HL-60 (cell line): Measurements from ENCODE around the gene LAMA4.

Source experiments
- GABPA ChIP-seq: IDR thresholded peaks from 2 replicates; pipeline ENCODE4 v1.6.1; 2012; ENCODE audit warnings: low read depth
- POLR2AphosphoS5 ChIP-seq: IDR thresholded peaks from 2 replicates; pipeline ENCODE4 v1.6.1; 2012; ENCODE audit warnings: low read depth
- SPI1 ChIP-seq: IDR thresholded peaks from 2 replicates; pipeline ENCODE4 v1.6.1; 2012; ENCODE audit warnings: low read depth, mild to moderate bottlenecking, borderline replicate concordance
- TF ChIP-seq, protein P1 (sequence below): IDR thresholded peaks from one replicate; pipeline ENCODE4 v1.5.1; 2011; ENCODE audit warnings: low read length, control low read depth, inconsistent platforms; ENCODE audit not compliant: insufficient read depth
- TF ChIP-seq, protein P2 (sequence below): IDR thresholded peaks from 2 replicates; pipeline ENCODE4 v1.6.1; 2012; ENCODE audit warnings: low read depth; ENCODE audit not compliant: insufficient replicate concordance

DNA sequence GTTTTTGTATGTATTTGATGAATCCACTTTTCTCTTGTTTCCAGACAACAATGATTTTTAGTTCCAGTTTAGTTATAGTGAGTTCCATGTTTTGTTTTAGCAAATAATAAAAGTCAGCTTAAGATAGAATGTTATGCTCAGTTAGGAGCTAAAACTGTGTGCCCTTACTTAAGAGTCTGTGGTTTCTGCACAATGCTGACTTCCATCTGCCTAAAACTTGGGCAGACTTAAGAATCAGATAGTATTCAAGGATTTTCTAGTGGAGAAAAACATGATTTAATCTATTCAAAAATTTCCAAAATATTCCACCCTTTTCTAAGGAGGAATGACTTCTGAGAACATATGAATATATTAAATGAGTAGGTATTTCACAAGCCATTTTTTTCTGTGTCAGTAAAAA is 32.8 kb downstream of the LAMA4 start:
- TF ChIP-seq, protein P1, sequence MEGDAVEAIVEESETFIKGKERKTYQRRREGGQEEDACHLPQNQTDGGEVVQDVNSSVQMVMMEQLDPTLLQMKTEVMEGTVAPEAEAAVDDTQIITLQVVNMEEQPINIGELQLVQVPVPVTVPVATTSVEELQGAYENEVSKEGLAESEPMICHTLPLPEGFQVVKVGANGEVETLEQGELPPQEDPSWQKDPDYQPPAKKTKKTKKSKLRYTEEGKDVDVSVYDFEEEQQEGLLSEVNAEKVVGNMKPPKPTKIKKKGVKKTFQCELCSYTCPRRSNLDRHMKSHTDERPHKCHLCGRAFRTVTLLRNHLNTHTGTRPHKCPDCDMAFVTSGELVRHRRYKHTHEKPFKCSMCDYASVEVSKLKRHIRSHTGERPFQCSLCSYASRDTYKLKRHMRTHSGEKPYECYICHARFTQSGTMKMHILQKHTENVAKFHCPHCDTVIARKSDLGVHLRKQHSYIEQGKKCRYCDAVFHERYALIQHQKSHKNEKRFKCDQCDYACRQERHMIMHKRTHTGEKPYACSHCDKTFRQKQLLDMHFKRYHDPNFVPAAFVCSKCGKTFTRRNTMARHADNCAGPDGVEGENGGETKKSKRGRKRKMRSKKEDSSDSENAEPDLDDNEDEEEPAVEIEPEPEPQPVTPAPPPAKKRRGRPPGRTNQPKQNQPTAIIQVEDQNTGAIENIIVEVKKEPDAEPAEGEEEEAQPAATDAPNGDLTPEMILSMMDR = no peak
- TF ChIP-seq POLR2AphosphoS5 = no peak
- TF ChIP-seq, protein P2, sequence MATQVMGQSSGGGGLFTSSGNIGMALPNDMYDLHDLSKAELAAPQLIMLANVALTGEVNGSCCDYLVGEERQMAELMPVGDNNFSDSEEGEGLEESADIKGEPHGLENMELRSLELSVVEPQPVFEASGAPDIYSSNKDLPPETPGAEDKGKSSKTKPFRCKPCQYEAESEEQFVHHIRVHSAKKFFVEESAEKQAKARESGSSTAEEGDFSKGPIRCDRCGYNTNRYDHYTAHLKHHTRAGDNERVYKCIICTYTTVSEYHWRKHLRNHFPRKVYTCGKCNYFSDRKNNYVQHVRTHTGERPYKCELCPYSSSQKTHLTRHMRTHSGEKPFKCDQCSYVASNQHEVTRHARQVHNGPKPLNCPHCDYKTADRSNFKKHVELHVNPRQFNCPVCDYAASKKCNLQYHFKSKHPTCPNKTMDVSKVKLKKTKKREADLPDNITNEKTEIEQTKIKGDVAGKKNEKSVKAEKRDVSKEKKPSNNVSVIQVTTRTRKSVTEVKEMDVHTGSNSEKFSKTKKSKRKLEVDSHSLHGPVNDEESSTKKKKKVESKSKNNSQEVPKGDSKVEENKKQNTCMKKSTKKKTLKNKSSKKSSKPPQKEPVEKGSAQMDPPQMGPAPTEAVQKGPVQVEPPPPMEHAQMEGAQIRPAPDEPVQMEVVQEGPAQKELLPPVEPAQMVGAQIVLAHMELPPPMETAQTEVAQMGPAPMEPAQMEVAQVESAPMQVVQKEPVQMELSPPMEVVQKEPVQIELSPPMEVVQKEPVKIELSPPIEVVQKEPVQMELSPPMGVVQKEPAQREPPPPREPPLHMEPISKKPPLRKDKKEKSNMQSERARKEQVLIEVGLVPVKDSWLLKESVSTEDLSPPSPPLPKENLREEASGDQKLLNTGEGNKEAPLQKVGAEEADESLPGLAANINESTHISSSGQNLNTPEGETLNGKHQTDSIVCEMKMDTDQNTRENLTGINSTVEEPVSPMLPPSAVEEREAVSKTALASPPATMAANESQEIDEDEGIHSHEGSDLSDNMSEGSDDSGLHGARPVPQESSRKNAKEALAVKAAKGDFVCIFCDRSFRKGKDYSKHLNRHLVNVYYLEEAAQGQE = no peak
- no peak for TF ChIP-seq GABPA
- TF ChIP-seq SPI1 = no peak
